ENCODE data around the gene MATN3.
A peak's percentile ranks its signal among the peaks of the same experiment; 100 is the strongest.

The MATN3 gene

GRCh38 chr2:20025065-20025786 lies 12.8 kb upstream of the MATN3 start:
- no peak for DNase-seq (ENCODE audit: low read depth)
- no peak for TF ChIP-seq CTCF (IDR thresholded peaks at IDR 0.05; ENCODE audit: insufficient read depth, low read depth, low read length, missing control alignments)
- no peak overlapping the region for H3K4me3 ChIP-seq (ENCODE audit: low read length)

- TF ChIP-seq CTCF (IDR thresholded peaks at IDR 0.05; ENCODE audit: insufficient read depth, low read depth, low read length, missing control alignments) = no peak
- no peak overlapping the region for H3K4me3 ChIP-seq (ENCODE audit: low read length)
- no peak for DNase-seq (ENCODE audit: low read depth)
These were observed 11.2 kb upstream of the MATN3 start for GRCh38 chr2:20023688-20024087.

DNA sequence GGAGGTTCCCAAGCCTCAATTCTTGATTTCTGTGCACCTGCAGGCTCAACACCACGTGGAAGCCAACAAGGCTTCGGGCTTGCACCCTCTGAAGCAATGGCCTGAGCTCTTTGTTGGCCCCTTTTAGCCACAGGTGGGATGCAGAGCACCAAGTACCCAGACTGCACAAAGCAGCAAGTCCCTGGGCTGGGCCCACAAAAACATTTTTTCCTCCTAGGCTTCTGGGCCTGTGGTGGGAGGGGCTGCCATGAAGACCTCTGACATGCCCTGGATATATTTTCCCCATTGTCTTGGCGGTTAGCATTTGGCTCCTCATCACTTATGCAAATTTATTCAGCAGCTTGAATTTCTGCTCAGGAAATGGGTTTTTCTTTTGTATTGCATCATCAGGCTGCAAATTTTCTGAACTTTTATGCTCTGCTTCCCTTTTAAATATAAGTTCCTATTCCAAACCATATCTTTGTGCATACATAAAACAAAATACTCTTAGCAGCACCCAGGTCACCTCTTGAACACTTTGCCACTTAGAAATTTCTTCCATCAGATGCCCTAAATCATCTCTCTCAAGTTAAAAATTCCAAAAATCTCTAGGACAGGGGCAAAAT lies 9.0 kb upstream of the MATN3 start:
- no peak overlapping the region for H3K4me3 ChIP-seq (ENCODE audit: low read length)
- no peak for DNase-seq (ENCODE audit: low read depth)
- no peak for TF ChIP-seq CTCF (IDR thresholded peaks at IDR 0.05; ENCODE audit: insufficient read depth, low read depth, low read length, missing control alignments)

GRCh38 chr2:20019747-20020146 lies 7.3 kb upstream of the MATN3 start:
- no peak for DNase-seq (ENCODE audit: low read depth)
- no peak overlapping the region for H3K4me3 ChIP-seq (ENCODE audit: low read length)
- TF ChIP-seq CTCF (IDR thresholded peaks at IDR 0.05; ENCODE audit: insufficient read depth, low read depth, low read length, missing control alignments) = no peak

GRCh38 chr2:20018601-20019152 lies 6.2 kb upstream of the MATN3 start:
- no peak overlapping the region for H3K4me3 ChIP-seq (ENCODE audit: low read length)
- no peak for TF ChIP-seq CTCF (IDR thresholded peaks at IDR 0.05; ENCODE audit: insufficient read depth, low read depth, low read length, missing control alignments)
- no peak for DNase-seq (ENCODE audit: low read depth)

DNA sequence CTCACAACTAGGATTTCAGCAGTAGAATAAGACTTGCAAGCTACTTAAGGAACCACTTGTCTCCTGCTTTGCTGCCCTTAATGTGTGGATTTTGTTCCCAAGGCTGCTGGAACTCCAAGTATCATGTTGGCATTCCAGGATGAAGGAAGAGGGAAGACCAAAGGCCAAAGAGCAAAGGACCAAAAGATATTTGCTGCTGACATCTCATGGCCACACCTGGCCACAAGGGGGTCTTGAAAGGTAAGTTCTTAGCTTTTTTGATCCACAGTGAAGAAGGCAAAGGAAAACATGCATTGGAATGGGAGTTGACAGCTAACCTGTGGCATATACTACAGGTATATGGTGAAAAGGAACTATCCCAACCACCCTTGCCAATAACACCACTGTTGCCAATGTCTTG lies 3.9 kb upstream of the MATN3 start:
- TF ChIP-seq CTCF (IDR thresholded peaks at IDR 0.05; ENCODE audit: insufficient read depth, low read depth, low read length, missing control alignments) = peak; percentile 17
- no peak overlapping the region for H3K4me3 ChIP-seq (ENCODE audit: low read length)
- no peak for DNase-seq (ENCODE audit: low read depth)

Data from epithelial cell of esophagus (primary cell).